Mesendoderm (in vitro differentiated cells): ENCODE results near the gene LRP1.

ENCODE experiments used
- DNase-seq: peaks from one replicate; pipeline ENCODE4 v3.0.0; 2013
- H2AK5ac ChIP-seq: 2 replicates; pipeline ENCODE4 v1.6.1; 2013; ENCODE audit warnings: low read length, inconsistent platforms
- H2BK120ac ChIP-seq: 2 replicates; pipeline ENCODE4 v1.6.1; 2013; ENCODE audit warnings: low read depth, mild to moderate bottlenecking, low read length, moderate library complexity, mixed read lengths
- H2BK15ac ChIP-seq: replicated peaks from 2 replicates; pipeline ENCODE4 v1.6.1; 2013; ENCODE audit warnings: low read depth, mild to moderate bottlenecking, moderate library complexity
- H2BK5ac ChIP-seq: 2 replicates; pipeline ENCODE4 v1.6.1; 2013; ENCODE audit warnings: low read length, inconsistent platforms
- H3K18ac ChIP-seq: 2 replicates; pipeline ENCODE4 v1.6.1; 2013; ENCODE audit warnings: mild to moderate bottlenecking, low read length, mixed read lengths
- H3K23ac ChIP-seq: one replicate; pipeline ENCODE4 v1.6.1; 2013; ENCODE audit warnings: low read length
- H3K27ac ChIP-seq: 2 replicates; pipeline ENCODE4 v1.5.1; 2013; ENCODE audit warnings: low read depth, mild to moderate bottlenecking, inconsistent platforms, low read length, moderate library complexity
- H3K27me3 ChIP-seq: 2 replicates; pipeline ENCODE4 v1.6.1; 2013; ENCODE audit warnings: low read length, control low read depth, mild to moderate bottlenecking, inconsistent platforms; ENCODE audit not compliant: insufficient read depth, poor library complexity
- H3K36me3 ChIP-seq: 2 replicates; pipeline ENCODE4 v1.6.1; 2013; ENCODE audit warnings: low read length, inconsistent platforms; ENCODE audit not compliant: control insufficient read depth, insufficient read depth
- H3K4ac ChIP-seq: one replicate; pipeline ENCODE4 v1.6.1; 2013; ENCODE audit warnings: low read depth, mild to moderate bottlenecking, low read length, moderate library complexity
- H3K4me1 ChIP-seq: 2 replicates; pipeline ENCODE4 v1.6.1; 2013; ENCODE audit warnings: low read depth, low read length, inconsistent platforms; ENCODE audit not compliant: control insufficient read depth
- H3K4me2 ChIP-seq: 2 replicates; pipeline ENCODE4 v1.6.1; 2013; ENCODE audit warnings: low read length
- H3K4me3 ChIP-seq: 2 replicates; pipeline ENCODE4 v1.5.1; 2013; ENCODE audit warnings: mild to moderate bottlenecking, low read length
- H3K56ac ChIP-seq: one replicate; pipeline ENCODE4 v1.6.1; 2013; ENCODE audit warnings: low read length
- H3K79me1 ChIP-seq: 2 replicates; pipeline ENCODE4 v1.6.1; 2013; ENCODE audit warnings: low read length, inconsistent platforms
- H3K79me2 ChIP-seq: 2 replicates; pipeline ENCODE4 v1.6.1; 2013; ENCODE audit warnings: mild to moderate bottlenecking, low read length; ENCODE audit not compliant: control insufficient read depth, insufficient read depth
- H3K9ac ChIP-seq: 2 replicates; pipeline ENCODE4 v1.6.1; 2013; ENCODE audit warnings: low read length, inconsistent platforms
- H4K5ac ChIP-seq: one replicate; pipeline ENCODE4 v1.6.1; 2013; ENCODE audit warnings: low read length
- H4K8ac ChIP-seq: one replicate; pipeline ENCODE4 v1.6.1; 2013; ENCODE audit warnings: low read depth, mild to moderate bottlenecking, control low read depth, low read length, moderate library complexity
- WGBS: extraction: QIAGEN DNeasy Blood & Tissue Kit; methylation state at CpG from one replicate; pipeline ENCODE4 v1.1.7; 2013; ENCODE audit warnings: low lambda C conversion rate, missing lambda C conversion rate; ENCODE audit not compliant: insufficient coverage; ENCODE audit errors: extremely low coverage; 5-methylcytosine and 5-hydroxymethylcytosine counted together

LRP1 gene

DNA sequence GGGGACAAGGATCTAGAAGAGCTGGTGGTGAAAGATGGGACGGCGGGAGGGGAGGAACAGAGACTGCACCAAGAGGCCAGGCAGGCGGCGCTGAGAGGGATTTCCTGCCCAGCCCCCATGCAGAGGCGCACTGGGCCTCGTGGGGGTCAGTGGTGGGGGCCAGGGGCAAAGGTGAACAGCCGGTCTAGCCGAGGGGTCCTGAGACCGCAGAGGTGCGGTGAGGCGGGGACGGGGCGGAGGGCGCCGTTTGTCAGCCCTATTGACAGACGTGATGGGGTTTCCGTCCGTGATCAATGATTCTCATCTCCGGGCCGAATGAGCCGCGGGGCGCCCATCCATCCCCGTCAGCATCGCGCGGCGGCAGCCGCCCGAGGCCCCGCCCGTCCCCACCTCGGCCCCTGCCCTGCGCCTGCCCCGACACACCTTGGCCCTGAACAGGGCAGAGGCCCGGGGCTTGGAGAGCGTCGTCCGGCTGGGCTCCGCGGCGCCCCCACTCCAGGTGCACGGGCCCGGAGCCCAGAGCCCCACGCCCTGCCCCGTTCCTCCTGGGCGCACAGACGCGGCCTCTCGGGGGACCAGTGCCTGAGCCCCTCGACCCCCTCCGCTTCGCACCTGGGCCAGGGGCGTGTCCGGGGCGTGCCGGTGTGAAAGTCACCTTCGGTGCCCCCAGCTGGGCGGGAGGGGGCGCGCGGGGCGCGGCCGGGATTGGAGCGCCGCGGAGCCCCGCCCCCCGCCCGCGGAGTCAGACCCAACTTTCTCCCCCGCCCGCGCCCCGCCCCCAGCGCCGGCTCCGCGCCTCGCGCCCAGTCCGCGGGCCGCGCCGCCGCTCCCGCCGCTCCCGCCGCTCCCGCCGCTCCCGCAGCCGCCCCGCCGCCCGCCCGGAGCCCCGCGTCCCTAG is 88.0 kb downstream of the LRP1 start, which contains the start of gene NXPH4:
NXPH4 (plus strand) TSS at position 781 of the 898 bp plus-strand sequence. CDS start 176 bp downstream, outside the sequence.
- Histone ChIP-seq H2BK120ac (no peak within 1 kb of the TSS), H2BK15ac (no peak within 1 kb of the TSS), H3K36me3 (no peaks in the 10 kb centered on the region), H3K27me3 (peaks cover 49% of the 10 kb centered on the region), H3K79me1 (no peaks in the 10 kb centered on the region), H3K56ac (peak within 1 kb of the TSS; percentile 54), H4K8ac (no peak within 1 kb of the TSS), H3K4ac (no peak within 1 kb of the TSS), H3K9ac (peak within 1 kb of the TSS; percentile 30), H3K79me2 (no peaks in the 10 kb centered on the region), H2BK5ac (no peak within 1 kb of the TSS), H3K23ac (no peak within 1 kb of the TSS), H3K27ac (no peak within 1 kb of the TSS), H2AK5ac (no peak within 1 kb of the TSS), H3K18ac (no peak within 1 kb of the TSS), H3K4me3 (no peak within 1 kb of the TSS), H4K5ac (no peak within 1 kb of the TSS), H3K4me1 (no peaks in the 10 kb centered on the region), H3K4me2 (peak within 1 kb of the TSS; percentile 33)
- WGBS: no CpG with 5 or more reads among the region's 102 CpGs
- DNase-seq: peak; percentile 46

GRCh38 chr12:57216921-57217879 is 88.9 kb downstream of the LRP1 start:
- H2BK5ac ChIP-seq: no peak overlapping the region
- no peak overlapping the region for H2BK15ac ChIP-seq
- whole genome bisulfite sequencing: no CpG with 5 or more reads among the region's 63 CpGs
- no peak overlapping the region for H2BK120ac ChIP-seq
- H3K79me2 ChIP-seq: no peaks in the 10 kb centered on the region
- no peak overlapping the region for H3K18ac ChIP-seq
- H3K4me2 ChIP-seq: peak overlapping the region; percentile 33
- H3K4me3 ChIP-seq: no peak overlapping the region
- no peaks in the 10 kb centered on the region for H3K79me1 ChIP-seq
- H3K56ac ChIP-seq: peak overlapping the region; percentile 54
- H4K5ac ChIP-seq: no peak overlapping the region
- no peak overlapping the region for H3K27ac ChIP-seq
- H3K4me1 ChIP-seq: no peaks in the 10 kb centered on the region
- no peak for DNase-seq
- no peaks in the 10 kb centered on the region for H3K36me3 ChIP-seq
- peak overlapping the region; percentile 30 for H3K9ac ChIP-seq
- H3K23ac ChIP-seq: no peak overlapping the region
- no peak overlapping the region for H4K8ac ChIP-seq
- peaks cover 58% of the 10 kb centered on the region for H3K27me3 ChIP-seq
- no peak overlapping the region for H2AK5ac ChIP-seq
- H3K4ac ChIP-seq: no peak overlapping the region

DNA sequence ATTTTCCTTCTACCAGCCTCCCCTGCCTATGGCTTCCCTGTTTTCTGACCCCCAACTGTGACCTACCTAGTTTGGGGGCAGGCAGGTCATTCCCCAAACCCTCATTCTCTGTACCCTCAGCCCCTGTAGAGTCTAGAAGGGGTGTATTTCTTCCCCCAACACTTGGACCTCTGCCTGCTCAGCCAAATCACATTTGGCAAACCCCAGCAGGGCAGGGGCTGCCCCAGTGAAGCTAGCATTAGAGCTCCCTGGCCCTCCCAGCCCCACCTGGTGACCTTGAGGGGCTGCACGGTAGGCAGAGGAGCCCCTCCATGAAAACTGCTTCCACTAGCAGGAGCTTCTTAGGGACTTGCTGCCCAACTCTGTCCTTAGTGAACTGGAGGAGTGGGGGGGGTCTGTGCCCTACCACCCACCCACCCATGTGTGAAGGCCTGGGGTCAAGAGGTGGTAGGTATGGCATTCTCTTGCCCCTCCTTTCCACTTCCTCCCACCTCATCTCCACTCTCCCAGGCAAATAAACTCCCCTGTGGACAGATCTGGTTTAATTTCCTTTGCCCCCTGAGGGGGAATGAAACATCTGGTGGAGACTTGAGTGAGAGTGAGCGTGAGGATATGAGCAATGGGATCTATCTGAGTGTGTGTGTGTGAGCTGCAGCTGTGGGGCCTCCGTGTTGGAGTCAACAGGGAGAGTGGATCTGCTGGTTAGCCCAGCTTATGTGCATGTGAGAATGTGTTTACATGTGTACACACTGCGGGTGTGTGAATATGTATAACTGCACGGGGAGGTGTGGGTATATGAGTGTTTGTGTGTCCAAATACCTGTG is 90.0 kb downstream of the LRP1 start:
- Histone ChIP-seq H2BK15ac (no peak overlapping the region), H3K27me3 (peaks cover 69% of the 10 kb centered on the region), H3K4me1 (no peaks in the 10 kb centered on the region), H3K4me3 (no peak overlapping the region), H3K79me2 (no peaks in the 10 kb centered on the region), H3K4me2 (no peak overlapping the region), H2BK120ac (no peak overlapping the region), H3K18ac (no peak overlapping the region), H3K36me3 (no peaks in the 10 kb centered on the region), H4K8ac (no peak overlapping the region), H4K5ac (no peak overlapping the region), H3K56ac (no peak overlapping the region), H2BK5ac (no peak overlapping the region), H3K4ac (no peak overlapping the region), H3K79me1 (no peaks in the 10 kb centered on the region), H3K23ac (no peak overlapping the region), H3K27ac (no peak overlapping the region), H2AK5ac (no peak overlapping the region), H3K9ac (no peak overlapping the region)
- DNase-seq: no peak
- WGBS: no CpG with 5 or more reads among the region's 5 CpGs

DNA sequence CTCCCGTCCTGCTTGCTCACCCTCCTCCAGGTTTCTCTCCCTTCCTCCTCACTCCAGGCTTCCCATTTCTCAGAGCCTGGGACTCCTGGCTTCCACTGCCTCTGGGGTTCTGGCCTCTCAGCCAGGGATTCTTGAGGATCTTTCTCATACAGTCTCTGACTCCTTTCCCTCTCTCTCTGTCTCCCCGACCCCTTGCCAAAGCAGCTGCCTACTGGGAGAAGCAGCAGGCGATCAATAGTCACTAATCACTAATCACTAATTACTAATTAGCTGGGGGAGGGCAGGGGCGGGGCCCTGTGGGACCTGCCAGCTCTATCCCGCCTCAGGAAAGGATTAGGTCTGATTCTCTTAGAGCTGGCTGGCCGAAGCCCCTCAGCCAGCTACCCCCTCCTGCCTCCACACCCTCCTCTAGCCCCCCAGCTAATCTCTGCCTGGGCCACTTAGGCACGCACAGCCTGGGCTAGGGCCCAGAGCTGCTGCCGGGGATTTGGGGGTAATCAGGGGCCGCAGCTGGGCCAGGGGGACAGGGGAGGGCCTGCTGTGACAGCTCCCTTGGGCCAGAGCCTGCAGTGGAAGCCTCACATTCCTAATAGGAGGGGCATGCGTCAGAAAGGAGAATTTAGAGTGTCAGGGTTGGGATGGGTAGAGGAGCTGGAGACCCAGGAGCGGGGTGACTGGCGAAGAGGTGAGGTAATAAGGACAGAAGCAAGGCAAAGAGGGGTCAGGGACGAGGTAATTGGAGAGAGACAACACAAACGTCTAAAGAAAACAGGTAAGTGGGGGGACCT is 91.1 kb downstream of the LRP1 start:
- Histone ChIP-seq H3K4me2 (no peak overlapping the region), H4K8ac (no peak overlapping the region), H3K56ac (no peak overlapping the region), H3K79me2 (no peaks in the 10 kb centered on the region), H2BK15ac (no peak overlapping the region), H3K18ac (no peak overlapping the region), H2BK5ac (no peak overlapping the region), H2AK5ac (no peak overlapping the region), H3K4ac (no peak overlapping the region), H3K4me1 (no peaks in the 10 kb centered on the region), H3K23ac (no peak overlapping the region), H3K4me3 (no peak overlapping the region), H3K9ac (no peak overlapping the region), H3K79me1 (no peaks in the 10 kb centered on the region), H3K27ac (no peak overlapping the region), H3K27me3 (peaks cover 80% of the 10 kb centered on the region), H4K5ac (no peak overlapping the region), H2BK120ac (no peak overlapping the region), H3K36me3 (no peaks in the 10 kb centered on the region)
- no peak for DNase-seq
- no CpG with 5 or more reads among the region's 14 CpGs for WGBS
